T-helper 1 cell (primary cell): ENCODE results near the gene RAX.
A peak's percentile ranks its signal among the peaks of the same experiment; 100 is the strongest.
"Not testable (repeated sequence)": the region's sequence is repeated elsewhere in the genome, so short reads cannot be mapped to it uniquely, and the experiment has no call there.

Source experiments
- DNase-seq, 5 donors: peaks; one replicate each; pipeline ENCODE4 v3.0.0-alpha.2; 2012 to 2020

Gene RAX

DNA sequence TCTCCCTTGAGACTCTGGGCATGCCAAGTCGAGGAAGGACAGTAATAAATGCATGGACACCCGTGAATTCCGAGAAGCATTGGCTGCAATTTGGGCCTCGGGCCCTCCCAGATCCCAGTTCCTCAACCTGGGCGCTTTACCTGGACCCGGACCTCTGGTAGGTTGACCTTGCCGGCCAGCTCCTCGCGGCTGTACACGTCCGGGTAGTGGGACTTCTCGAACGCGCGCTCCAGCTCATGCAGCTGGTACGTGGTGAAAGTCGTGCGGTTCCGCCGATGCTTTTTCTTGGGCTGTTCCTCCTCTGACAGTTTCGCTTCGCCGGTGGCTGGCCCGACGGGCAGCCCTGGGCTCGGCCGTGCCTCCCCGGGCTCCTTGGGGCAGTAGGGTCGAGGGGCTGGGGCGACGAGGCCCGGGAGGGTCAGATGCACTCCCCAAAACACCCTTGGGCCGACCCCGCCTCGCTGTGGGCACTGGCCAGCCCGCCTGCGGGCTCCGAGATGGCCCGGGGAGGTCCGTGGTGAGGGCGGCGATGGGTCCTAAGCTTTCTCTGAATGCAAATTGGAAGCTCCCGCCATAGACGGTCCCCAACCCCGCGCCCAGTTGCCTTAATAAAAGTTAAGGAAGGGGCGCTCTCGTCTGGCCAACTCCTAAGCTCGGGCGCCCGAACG, 899 bp downstream of the RAX start:
- DNase-seq, result no peak

DNA sequence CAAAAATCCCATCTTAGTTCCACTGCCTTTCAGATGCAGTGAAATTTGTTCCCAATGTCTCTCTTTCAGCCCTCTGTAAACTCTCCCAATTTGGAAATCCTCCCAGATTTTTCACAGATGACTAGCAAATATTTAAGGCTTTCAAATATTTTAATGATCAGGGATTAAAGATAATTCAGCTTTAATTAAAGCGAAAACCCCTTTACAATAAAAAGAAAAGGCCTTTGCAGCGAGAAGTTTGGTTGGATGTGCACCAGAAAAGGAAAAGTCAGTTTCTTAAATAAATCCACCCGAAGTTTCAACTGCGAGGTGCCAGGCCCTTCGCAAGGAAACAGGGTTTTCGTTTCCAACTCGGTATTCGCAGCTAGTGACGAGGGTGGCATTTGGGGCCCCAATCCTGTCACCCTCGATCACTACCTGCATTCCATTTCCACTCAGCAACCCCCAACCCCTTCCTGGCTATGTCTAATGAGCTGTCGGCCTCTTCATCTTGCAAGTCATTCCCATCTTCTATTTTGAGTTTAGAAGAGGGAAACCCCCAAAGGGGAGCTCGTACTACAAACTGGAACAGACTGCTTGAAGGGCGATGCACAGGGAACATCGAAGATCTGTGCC, 1.5 kb downstream of the RAX start:
- no peak for DNase-seq

DNA sequence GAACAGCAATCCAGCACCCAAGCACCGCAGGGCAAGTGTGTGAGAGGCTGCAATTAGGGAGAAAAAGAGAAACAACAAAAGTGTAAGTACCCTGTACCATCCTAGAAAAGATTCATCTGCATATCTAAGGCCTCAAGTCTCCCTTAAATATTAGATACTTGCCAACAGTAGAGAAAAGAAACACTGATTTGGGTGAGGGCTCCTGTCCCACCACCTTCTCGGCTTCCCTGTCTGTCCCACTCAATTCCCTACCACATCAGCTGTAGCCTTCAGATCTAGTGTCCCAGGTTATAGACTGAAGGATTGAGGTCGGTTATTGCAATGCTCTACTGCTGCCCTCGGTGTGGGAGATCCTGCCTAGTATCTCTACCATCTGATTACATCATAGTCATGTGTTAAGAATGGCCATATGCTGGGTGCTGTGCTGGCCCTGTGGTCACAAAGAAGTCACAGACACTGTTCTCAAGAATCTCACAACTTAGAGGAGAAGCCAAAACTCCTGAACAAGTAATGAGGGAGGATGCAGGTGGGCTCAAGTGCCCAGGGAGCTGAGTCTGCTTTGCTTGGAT, 2.5 kb downstream of the RAX start:
- no peak for DNase-seq

DNA sequence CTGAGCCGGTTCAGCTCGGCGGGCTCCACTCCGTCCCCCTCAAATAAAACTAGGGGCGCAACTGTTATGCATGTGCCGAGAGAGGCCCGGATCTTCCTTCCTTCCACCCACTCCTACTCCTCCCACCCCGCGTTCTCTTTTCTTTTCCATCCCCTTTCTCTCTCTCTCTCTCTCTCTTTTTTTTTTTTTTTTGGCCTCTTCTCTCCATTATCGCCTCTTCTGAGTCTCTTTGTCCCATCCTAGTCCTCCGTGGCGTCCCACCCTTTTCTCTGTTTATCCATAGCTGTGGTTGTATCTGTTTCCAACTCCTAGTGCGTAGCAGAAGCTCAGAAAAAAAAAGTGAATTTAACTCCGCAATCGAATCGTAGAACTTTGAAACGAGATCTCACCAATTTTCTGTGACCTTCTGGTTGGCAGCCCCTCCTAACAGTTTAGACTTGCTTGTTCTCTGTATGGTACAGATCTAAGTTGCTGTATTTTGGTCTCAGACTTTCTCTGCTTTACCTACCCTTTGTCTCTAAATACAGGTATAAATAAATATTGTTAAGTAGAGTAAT, 3.6 kb downstream of the RAX start:
- DNase-seq, result no peak

DNA sequence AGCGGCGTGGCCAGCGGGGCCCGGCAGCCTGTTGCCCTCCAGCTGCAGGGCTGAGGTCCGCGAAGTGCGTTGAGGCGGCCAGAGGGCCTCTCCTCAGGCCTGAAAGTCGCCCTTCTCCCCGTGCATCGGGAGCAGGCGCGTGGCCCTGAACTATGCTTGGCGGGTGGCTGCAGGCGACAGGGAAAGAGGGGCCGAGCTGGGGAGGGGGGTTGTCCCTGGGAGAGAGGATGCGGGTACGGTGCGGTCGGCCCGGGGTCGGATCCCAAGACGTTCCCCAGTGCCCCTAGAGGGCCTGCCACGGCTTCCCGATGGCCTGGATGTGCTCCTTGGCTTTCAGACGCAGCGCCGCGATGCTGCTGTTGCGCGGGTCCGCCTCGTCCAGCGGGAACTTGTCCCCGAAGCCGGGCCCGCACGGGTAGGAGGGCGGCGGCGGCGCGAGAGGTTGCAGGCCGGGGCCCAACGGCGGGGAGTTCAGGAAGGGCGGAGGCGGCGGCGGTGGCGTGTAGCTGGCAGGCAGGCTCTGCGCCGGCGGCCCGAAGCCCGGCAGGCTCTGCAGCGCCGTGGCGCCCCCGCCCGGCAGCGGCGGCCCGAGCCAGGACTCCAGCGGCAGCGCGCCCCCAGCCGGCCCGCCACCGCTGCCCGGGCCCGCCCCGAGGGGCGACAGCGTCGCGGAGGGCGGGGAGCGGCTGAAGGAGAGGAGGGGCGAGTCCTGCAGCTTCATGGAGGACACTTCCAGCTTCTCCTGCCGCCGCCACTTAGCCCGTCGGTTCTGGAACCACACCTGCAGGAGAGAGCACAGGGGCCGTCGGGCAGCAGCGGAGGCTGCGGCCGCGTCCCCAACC, 4.3 kb downstream of the RAX start:
- peak in 1 of 5 donors; percentile 64 for DNase-seq

DNA sequence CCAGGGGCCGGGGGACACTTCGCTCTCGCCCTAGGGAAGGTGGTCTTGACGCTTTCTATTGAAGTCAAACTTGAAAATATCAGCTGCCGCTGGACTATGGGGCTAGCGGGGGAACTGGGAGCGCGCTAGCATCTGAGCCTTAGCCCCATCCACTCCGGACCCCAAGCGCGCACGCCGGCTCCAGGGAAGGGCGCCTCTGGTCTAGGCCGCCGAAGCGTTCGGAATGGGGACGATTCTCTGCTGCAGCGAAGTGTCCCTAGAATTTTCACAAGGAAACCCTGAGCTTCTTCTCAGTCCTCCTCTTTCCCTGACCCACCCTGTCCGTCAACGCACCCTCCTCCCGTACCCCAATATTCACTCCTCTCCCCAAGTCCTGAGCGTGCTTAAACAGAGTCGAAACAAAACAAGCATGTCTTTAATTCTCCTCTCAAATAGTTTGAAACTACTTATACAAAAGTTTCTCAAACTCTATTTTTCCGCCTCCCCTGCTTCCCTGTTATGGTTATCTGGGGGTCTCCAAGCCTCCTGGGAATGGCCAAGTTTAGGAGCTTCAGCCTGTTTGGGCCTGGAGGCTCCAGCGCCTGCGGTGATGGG, 5.0 kb downstream of the RAX start:
- no peak for DNase-seq

DNA sequence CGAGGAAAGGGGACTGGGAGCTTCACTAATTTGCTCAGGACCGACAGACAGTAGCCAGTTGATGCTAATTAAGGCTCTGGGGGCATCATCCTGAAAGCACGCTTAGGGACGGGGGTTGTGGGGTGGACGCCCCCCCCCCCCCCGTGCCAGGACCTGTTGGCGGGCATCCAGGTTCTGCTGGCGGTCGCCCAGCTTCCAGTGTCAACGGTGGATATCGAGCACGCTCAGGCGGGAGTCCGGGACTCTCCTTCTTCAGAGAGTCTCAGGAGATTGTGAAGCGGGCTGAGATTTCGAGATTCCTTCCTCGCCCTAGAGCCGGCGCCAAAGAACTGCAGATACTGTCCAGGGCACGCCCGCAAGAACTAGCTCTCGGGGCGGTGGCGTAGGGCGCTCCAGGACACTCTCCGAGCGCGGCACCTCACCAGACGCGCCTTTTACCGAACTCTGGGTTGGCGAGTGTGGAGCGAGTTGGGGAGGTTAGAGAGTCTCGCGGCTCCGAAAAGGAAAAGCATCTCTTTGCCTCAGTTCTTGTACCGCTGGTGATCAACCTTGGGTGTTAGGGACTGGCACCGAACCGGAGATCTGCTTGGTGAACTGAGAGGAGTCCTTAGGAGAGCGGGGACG, 5.6 kb downstream of the RAX start:
- DNase-seq, result no peak

DNA sequence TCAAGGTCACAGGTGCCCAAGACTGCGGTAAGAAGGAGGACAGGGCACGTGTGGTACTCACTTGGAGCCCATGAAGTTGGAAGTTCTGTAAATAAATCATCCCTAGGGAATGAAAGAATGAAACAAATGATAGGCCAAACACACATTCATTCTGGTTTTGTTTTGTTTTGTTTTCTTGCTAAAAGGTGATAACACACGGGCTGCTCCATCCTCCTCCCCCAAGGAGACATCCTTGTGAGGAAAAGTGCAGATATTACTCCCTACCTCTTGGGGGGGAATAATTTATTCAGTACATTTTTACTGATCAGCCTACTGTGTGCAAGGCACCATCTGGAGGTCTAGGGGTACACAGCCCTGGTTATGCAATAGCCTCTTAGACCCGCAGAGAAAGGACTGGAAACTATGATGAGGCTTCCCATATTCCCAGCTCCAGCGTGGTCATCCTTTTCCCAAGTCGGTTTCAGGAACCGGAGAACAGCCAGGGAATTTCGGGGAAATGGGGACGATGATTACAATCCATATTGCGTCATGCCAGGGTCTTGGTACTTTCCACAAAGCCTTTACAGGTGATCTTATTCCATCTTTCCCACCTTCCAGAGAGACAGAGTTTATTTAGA, 6.3 kb downstream of the RAX start:
- no peak for DNase-seq

DNA sequence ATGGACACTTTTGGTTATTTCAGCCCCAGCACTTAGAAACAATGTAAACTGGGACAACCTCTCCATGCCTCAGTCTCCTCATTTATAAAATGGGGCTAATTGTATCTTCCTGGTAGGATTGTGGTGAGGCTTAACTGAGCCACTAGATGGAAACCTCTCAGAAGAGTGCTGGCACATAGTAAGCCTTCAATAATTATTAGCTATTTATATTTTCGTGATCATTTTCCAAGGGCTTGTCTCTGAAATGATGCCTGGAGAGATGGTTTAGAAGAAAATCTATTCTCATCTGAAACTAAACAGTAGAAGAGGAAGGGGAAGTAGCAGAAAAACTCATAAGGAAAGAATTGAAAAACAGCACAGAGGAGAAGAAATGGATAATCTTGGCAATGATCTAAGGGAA, 6.8 kb downstream of the RAX start:
- no peak for DNase-seq

DNA sequence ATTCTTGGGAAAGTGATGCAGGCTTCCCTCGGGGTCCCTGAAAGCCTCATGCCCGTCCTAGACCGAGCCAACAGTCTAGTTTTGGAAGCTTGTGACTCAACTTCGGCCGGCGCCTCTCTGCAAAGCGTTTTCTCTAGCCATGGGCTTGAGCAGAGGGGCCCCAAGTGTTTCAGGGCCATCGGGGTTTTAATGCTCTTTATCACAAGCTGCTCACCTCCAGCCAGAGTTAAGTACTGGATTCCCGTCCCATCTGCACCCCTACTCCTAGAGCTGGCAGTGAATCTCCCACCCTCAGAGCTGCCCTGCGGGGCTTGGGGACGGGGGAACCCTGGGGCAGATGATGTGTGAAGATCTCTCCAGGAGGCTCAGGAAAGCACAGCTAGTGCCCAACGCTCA, 7.3 kb downstream of the RAX start:
- no peak for DNase-seq

DNA sequence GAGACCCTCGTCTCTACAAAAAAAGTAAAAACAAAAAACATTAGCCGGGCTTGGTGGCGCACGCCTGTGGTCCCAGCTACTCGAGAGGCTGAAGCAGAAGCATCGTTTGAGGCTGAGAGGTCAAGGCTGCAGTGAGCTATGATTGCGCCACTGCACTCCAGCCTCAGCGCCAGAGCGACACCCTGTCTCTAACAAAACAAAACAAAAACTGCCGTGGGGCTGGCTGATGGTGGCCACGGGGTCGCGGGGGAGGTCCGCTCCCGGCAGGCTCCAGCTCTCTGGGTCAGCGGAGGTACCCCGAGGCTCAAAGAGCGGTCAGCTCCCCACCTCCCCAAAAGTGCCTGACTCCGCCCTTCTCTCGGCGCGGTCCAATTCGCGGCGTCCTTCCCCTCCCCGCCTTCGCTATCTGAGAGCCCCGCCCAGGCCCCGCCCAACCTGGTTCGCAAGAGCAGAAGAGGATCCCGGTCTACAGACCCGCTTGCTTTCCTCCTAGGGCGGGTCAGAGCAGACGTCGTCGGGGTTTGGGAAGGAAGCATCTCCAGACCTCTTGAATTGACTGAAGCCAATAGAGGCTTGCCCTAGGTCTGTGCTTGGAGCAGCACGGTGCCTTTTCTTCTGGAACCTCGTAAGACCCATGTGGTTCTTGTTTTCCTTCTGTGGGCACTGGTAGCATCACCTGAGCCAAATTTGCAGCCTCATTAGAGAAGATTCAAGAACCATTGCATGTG, 7.8 kb downstream of the RAX start:
- DNase-seq, result peak in 1 of 5 donors; percentile 54

DNA sequence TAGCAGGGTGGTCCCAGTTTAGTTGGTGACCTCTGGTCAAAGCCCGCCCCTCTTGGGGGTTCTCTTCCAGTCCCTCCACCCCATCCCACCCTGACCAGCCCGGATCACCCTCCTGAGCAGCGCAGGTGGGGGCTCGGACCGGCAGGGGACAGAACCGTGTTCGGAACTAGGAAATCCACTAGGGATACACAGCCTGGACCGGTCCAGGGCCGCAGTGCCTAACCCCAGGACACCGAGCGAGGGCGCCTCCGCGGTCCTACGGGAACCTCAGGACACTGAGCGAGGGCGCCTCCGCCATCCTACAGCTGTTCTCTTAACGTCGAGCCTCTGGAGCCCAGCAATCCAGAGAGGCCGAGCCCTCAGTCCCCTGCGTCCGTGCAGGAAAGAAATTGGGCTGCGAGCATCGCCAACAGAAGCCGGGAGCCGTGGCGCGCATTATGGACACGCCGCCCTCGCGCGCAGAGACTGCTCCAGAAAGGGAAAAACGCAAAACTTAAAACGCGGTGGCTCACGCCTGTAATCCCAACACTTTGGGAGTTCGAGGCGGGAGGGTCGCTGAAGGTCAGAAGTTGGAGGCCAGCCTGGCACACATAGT, 8.5 kb downstream of the RAX start:
- no peak for DNase-seq

DNA sequence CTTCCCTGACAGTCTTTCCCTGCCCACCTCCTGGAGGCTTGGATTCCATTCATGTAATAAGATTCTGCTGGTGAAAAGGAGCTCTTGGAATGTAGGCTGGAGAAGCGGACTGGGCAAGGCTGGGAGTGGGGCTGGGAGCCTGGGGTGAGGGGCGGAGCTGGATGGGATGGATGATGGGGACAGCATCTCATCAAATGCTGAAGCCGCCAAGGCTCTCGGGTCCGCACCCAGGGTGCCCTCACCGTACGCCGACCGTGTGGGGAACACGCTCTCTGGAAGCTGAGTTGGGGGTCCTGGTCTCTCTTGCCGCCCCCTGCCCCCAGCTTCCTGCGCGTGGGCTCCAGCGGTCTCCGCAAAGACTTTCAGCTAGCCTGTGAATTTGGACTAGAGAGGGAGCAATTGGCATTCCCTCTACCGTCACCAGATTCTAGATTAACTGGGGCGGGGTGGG, 9.1 kb downstream of the RAX start:
- no peak for DNase-seq

DNA sequence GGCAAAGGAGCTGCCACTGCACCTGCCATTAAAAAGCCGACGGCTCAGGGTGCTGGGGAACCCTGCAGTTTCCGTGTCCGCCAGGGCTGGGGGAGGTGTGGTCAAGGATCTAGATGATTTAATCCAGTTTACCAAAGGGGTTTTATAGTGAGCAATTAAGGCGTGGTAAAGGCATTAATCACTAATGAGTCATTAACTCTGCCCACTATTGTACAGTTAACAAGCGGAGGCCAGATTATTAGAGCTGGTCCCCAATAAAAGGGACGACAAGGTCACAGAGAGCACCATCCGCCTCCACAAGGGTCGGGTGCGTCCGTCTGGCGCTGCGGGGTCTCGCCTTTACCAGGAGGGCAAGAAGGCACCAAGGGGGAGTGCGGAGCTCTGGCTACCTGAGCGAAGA, 9.6 kb downstream of the RAX start:
- DNase-seq, result no peak

DNA sequence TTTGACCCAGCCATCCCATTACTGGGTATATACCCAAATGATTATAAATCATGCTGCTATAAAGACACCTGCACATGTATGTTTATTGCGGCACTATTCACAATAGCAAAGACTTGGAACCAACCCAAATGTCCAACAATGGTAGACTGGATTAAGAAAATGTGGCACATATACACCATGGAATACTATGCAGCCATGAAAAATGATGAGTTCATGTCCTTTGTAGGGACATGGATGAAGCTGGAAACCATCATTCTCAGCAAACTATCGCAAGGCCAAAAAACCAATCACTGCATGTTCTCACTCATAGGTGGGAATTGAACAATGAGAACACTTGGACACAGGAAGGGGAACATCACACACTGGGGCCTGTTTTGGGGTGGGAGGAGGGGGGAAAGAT, 11.0 kb downstream of the RAX start:
- not testable (repeated sequence) for DNase-seq

DNA sequence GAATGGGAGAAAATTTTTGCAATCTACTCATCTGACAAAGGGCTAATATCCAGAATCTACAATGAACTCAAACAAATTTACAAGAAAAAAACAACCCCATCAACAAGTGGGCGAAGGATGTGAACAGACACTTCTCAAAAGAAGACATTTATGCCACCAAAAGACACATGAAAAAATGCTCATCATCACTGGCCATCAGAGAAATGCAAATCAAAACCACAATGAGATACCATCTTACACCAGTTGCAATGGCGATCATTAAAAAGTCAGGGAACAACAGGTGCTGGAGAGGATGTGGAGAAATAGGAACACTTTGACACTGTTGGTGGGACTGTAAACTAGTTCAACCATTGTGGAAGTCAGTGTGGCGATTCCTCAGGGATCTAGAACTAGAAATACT, 11.4 kb downstream of the RAX start:
- DNase-seq, result not testable (repeated sequence)

DNA sequence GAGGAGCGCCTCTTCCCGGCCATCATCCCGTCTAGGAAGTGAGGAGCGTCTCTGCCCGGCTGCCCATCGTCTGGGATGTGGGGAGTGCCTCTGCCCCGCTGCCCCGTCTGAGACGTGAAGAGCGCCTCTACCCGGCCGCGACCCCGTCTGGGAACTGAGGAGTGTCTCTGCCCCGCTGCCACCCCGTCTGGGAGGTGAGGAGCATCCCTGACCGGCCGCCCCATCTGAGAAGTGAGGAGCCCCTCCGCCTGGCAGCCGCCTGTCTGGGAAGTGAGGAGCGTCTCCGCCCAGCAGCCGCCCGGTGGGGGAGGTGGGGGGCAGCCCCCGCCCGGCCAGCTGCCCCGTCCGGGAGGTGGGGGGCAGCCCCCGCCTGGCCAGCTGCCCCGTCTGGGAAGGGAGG, 17.8 kb downstream of the RAX start:
- DNase-seq, result not testable (repeated sequence)

DNA sequence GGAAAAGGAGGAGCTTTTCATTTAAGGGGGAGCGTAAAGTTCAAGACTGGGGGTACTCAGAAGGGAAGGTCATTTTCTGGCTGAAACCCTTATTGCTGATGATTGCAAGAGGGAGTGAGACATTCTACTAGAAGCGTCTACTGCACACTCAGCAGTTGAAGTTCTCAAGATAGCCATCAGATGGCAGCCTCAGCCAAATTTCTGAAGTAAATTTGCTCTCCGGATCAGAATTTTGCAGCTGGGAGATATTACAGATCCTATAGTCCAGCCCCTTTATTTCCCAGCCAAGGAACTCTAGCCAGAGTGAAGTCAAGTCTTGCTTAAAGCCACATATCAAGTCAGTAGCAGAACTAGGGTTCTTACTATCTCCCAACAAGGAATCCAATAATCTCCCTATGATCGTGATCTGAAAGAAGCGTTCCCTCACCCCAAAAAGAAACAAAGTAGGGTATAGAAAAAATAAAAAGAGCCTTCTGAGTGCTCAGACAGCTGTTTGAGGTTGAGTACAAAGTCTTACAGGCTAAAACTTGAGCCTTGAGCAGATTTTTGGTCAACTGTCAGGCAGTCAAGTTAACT, 24.0 kb downstream of the RAX start:
- peak in 2 of 5 donors; percentile 18 to 32 for DNase-seq

DNA sequence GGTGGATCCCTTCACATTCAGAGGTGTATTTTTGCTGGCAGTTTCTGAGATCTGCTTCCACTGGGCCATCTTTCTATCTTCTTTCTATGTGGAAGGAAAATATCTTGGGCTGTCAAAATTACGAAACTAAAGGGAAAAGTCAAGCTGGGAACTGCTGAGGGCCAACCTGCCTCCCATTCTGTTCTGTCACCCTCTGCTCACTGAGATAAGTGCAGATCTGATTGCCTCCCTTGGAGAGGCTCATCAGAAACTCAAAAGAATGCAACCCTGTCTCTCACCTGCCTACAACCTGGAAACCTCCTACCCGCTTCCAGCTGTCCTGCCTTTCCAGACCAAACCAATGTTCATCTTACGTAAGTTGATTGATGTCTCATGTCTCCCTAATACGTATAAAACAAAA, 26.5 kb downstream of the RAX start:
- DNase-seq, result no peak

DNA sequence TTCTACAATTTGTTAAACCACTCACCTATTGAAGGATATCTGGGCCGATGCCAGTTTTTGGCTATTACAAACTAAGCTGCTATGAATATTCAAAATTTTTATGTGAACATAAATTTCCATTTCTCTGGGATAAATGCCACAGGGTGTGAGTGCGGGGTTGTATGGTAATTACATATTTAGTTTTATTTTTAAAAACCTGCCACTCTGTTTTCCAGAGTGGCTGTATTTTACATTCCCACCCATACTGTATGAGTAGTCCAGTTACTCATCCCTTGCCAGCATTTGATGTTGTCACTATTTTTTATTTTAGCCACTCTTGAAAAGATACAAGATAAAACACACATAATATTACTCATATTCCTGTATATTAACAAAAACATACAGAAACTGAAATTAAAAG, 30.3 kb downstream of the RAX start:
- DNase-seq, result no peak
